Natural killer cell (primary cell): Measurements from ENCODE around the gene RANBP1. TPM values are rescaled to one million over a fixed set of nuclear protein-coding genes. Genes with fewer than 3 reads are reported as not detected.

ENCODE experiments used
- ATAC-seq, 3 donors: fragments of 150-1000 bp in 2 of 3; fragments of 200-7000 bp in 1 of 3; cut with Tn5 transposase; 1 replicate in 1 of 3; 2 replicates in 2 of 3; pipeline ENCODE4 v1.10.0; 2021; ENCODE audit warnings: mild to moderate bottlenecking in 2 of 3, moderate library complexity in 2 of 3
- DNase-seq, 2 donors: peaks; one replicate each; pipeline versions ENCODE4 v3.0.0 to v3.0.0-alpha.2; 2013 to 2021; ENCODE audit warnings: mixed read lengths in 1 of 2
- H3K27ac ChIP-seq: one replicate; pipeline ENCODE4 v1.5.1; 2013; ENCODE audit warnings: mild to moderate bottlenecking, low read length
- H3K27me3 ChIP-seq: one replicate; pipeline ENCODE4 v1.6.1; 2013; ENCODE audit warnings: low read length; ENCODE audit not compliant: control insufficient read depth, insufficient read depth
- H3K36me3 ChIP-seq: one replicate; pipeline ENCODE4 v1.6.1; 2013; ENCODE audit warnings: low read length; ENCODE audit not compliant: control insufficient read depth, insufficient read depth
- H3K4me1 ChIP-seq: one replicate; pipeline ENCODE4 v1.6.1; 2013; ENCODE audit warnings: low read length; ENCODE audit not compliant: control insufficient read depth, insufficient read depth
- H3K4me3 ChIP-seq: one replicate; pipeline ENCODE4 v1.5.1; 2013; ENCODE audit warnings: low read length
- H3K9me3 ChIP-seq: one replicate; pipeline ENCODE4 v1.6.1; 2013; ENCODE audit warnings: low read length; ENCODE audit not compliant: control insufficient read depth, insufficient read depth
- H3K27ac Mint-ChIP-seq, 2 donors: one replicate each; pipeline ENCODE4 v1.8.0; 2022; ENCODE audit warnings: mild to moderate bottlenecking in 2 of 2, mixed read lengths in 2 of 2, moderate library complexity in 1 of 2
- H3K27me3 Mint-ChIP-seq, 2 donors: one replicate each; pipeline ENCODE4 v1.8.0; 2022; ENCODE audit warnings: low read depth in 2 of 2, mixed read lengths in 2 of 2
- H3K36me3 Mint-ChIP-seq: one replicate; pipeline ENCODE4 v1.8.0; 2022; ENCODE audit warnings: mixed read lengths
- H3K4me1 Mint-ChIP-seq, 2 donors: one replicate each; pipeline ENCODE4 v1.8.0; 2022; ENCODE audit warnings: mixed read lengths in 2 of 2
- H3K4me3 Mint-ChIP-seq: one replicate; pipeline ENCODE4 v1.8.0; 2022; ENCODE audit warnings: mild to moderate bottlenecking, moderate library complexity, mixed read lengths
- H3K9me3 Mint-ChIP-seq, 2 donors: one replicate each; pipeline ENCODE4 v1.8.0; 2022; ENCODE audit warnings: mixed read lengths in 2 of 2
- WGBS: methylation state at CpG from one replicate; pipeline ENCODE4 v1.1.7; 2013; ENCODE audit warnings: missing lambda C conversion rate; ENCODE audit not compliant: insufficient coverage; 5-methylcytosine and 5-hydroxymethylcytosine counted together
- intact Hi-C: fragments of 100-400 bp; cut with micrococcal nuclease; formaldehyde crosslinking; loops from one replicate; pipeline ENCODE4 v1.14.2; 2022
- total RNA-seq, 4 donors: library from RNA; stranded (reverse); fragments of 120-200 nt in 1 of 4; gene quantifications; one replicate each; pipeline versions ENCODE4 v1.2.3 to v1.2.4, GENCODE V29; 2013 to 2022
- TF ChIP-seq, protein P1 (sequence below): fragments of 200-600 bp; IDR thresholded peaks from one replicate; pipeline ENCODE4 v1.8.0; 2022; ENCODE audit warnings: antibody characterized with exemption

Gene RANBP1
- total RNA-seq, 3 donors from 2014 or later (not counting 1 experiment from before 2014, with no cell fraction given): 54.0 to 61.0 (median 56.3) TPM

DNA sequence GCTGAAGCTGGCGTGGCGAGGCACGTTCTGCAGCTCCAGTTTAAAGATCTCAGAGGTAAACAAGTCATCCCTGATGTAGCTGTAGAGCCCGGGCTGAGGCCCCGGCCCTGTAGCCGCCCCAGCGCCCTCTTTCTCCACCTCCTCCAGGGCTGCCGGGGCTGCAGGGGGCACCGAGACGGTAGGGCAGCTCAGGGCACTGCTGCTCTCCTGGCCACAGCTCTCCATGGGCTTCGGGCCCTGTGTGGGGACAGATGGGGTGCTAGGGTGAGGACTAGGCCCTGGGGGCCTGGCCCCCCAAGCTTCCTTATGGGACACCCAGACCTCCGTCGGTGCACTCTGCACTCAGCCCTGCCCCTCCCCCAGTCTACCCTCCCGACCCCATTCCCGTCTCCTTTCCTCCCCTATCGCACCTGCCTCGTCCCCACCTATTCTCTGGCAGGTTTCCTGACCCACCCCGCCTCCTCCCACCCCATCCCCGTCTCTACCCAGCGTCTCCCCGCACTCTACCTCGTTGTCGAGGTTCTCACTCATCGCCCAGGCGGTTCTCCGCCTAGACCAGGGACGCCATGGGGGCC is 559 bp downstream of the RANBP1 start:
- intact Hi-C loops: loop anchor here (2.0 kb wide), 1 partner anchor 14 kb away; the partner anchor contains the start of gene ZDHHC8
- WGBS: 10% methylated on average over 27 of the region's 27 CpGs
- Mint-ChIP-seq H3K27ac (peak overlapping the region; percentile 84 to 93), H3K9me3 (no peaks in the 10 kb centered on the region), H3K36me3 (no peaks in the 10 kb centered on the region), H3K4me1 (peaks cover 27 to 43% of the 10 kb centered on the region in 2 donors), H3K4me3 (peak overlapping the region; percentile 92), H3K27me3 (no peaks in the 10 kb centered on the region)
- peak overlapping the region; percentile 75 for H3K4me3 ChIP-seq
- H3K27me3 ChIP-seq: no peaks in the 10 kb centered on the region
- DNase-seq (no peak), ATAC-seq (no peak)
- peaks cover 71% of the 10 kb centered on the region for H3K4me1 ChIP-seq
- no peaks in the 10 kb centered on the region for H3K9me3 ChIP-seq
- peak overlapping the region; percentile 79 for H3K27ac ChIP-seq
- TF ChIP-seq, protein P1, sequence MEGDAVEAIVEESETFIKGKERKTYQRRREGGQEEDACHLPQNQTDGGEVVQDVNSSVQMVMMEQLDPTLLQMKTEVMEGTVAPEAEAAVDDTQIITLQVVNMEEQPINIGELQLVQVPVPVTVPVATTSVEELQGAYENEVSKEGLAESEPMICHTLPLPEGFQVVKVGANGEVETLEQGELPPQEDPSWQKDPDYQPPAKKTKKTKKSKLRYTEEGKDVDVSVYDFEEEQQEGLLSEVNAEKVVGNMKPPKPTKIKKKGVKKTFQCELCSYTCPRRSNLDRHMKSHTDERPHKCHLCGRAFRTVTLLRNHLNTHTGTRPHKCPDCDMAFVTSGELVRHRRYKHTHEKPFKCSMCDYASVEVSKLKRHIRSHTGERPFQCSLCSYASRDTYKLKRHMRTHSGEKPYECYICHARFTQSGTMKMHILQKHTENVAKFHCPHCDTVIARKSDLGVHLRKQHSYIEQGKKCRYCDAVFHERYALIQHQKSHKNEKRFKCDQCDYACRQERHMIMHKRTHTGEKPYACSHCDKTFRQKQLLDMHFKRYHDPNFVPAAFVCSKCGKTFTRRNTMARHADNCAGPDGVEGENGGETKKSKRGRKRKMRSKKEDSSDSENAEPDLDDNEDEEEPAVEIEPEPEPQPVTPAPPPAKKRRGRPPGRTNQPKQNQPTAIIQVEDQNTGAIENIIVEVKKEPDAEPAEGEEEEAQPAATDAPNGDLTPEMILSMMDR: no peak
- peaks cover 56% of the 10 kb centered on the region for H3K36me3 ChIP-seq

DNA sequence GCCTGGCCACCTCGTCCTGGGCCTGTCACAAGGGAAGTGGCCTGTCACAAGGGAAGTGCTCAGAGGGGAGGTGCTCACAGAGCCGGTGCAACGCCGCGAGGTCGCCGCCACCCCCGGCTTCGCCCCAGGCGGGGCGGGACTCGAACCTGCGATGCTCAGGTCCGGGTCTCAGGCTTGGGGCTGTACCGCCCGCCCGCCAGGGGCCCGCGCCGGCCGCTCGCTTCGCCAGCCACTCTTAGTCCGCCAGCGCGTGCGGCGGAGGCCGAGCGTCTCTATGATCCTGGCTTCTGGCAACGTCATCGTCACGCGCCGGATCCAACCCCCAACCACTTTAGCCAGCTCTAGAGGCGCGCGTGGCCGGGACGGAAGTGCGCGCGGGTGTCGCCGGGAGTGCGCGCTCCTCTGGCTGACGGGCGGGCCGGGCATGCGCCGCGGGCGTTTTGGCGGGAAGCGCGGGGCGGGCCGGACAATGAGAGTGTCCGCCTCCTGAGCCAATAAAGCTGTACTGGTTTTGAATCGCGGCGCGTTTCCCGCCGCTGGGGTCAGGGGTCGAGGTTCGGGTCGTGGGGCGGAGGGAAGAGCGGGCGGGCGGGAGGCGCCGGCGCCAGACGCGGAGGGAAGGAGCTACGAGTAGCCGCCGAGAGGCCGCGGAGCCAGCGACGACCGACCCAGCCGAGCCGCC is 1.2 kb downstream of the RANBP1 start, which contains the start of gene TRMT2A:
Gene TRMT2A, minus strand, starts transcription at position 276 of the 682 bp plus-strand sequence. CDS start 320 bp downstream, outside the sequence.
- Mint-ChIP-seq H3K4me1 (peaks cover 23 to 45% of the 10 kb centered on the region in 2 donors), H3K36me3 (no peaks in the 10 kb centered on the region), H3K27me3 (no peaks in the 10 kb centered on the region), H3K27ac (peak within 1 kb of the TSS; percentile 84 to 93), H3K4me3 (peak within 1 kb of the TSS; percentile 92), H3K9me3 (no peaks in the 10 kb centered on the region)
- H3K36me3 ChIP-seq: peaks cover 52% of the 10 kb centered on the region
- H3K27ac ChIP-seq: peak within 1 kb of the TSS; percentile 79
- H3K27me3 ChIP-seq: no peaks in the 10 kb centered on the region
- H3K4me1 ChIP-seq: peaks cover 70% of the 10 kb centered on the region
- WGBS: under 1% methylated on average over 88 of the region's 88 CpGs
- ATAC-seq: peak; percentile 82 to 92 (median 83)
- intact Hi-C loops: loop anchor here (2.0 kb wide), 1 partner anchor 14 kb away; the partner anchor contains the start of gene ZDHHC8
- H3K4me3 ChIP-seq: peak within 1 kb of the TSS; percentile 75
- DNase-seq: peak; percentile 97 to 99
- TF ChIP-seq, protein P1: no peak
- H3K9me3 ChIP-seq: no peaks in the 10 kb centered on the region

DNA sequence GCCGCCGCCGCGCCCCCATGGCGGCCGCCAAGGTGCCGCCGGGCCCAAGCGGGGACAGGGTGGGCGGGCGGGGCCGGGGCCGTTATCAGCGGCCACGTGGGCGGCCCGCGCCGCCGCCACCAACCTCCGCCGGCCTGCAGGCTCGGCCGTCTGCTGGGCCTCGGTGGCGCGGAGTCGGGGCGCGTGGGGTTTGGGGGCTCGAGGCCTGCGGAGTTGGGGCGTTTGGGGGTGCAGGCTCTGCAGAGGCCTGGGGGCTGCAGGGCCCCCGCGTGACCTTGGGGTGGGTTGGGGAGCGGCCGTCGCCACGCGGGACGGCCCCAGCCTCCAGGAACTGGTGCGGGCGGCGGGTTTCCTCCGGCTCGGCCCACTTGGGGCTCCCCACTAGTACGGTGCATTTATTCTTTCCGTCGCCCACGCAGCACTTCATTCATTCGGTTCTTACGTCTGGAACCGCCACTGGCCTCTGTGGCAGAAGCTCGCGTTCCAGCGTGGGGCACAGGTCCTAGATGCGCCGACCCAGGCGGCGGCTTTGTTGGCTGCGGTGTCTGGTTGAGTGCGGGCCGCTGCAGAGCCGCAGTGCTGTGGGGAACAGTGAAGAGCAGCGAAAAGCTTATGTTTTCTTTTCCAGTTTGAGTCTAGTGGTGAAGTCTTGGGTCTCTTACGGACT is 1.9 kb downstream of the RANBP1 start:
- H3K9me3 ChIP-seq: no peaks in the 10 kb centered on the region
- H3K4me3 ChIP-seq: peak overlapping the region; percentile 31
- Mint-ChIP-seq H3K4me3 (peak overlapping the region; percentile 85), H3K36me3 (no peaks in the 10 kb centered on the region), H3K4me1 (peaks cover 26 to 50% of the 10 kb centered on the region in 2 donors), H3K27ac (peak overlapping the region; percentile 84 to 93), H3K27me3 (no peaks in the 10 kb centered on the region), H3K9me3 (no peaks in the 10 kb centered on the region)
- no peaks in the 10 kb centered on the region for H3K27me3 ChIP-seq
- DNase-seq (peak; percentile 40 to 71), ATAC-seq (peak; percentile 17 to 35 (median 23))
- H3K27ac ChIP-seq: peak overlapping the region; percentile 1
- H3K4me1 ChIP-seq: peaks cover 70% of the 10 kb centered on the region
- intact Hi-C loops: loop anchor here (2.0 kb wide), 1 partner anchor 13 kb away; the partner anchor contains the start of gene ZDHHC8
- under 1% methylated on average over 66 of the region's 66 CpGs for WGBS
- H3K36me3 ChIP-seq: peaks cover 45% of the 10 kb centered on the region
- TF ChIP-seq, protein P1: no peak
